Activated naive CD4-positive, alpha-beta T cell treated with Interleukin-2 at 50 U/mL for 16 hours (primary cell): ENCODE measurements around the gene FAM174B.

Experiments
- DNase-seq: peaks from one replicate; pipeline ENCODE4 v3.0.0-alpha.2; 2020

FAM174B gene

GRCh38 chr15:92655178-92655995 is at the start of gene FAM174B:
Gene FAM174B, minus strand, starts transcription at chr15:92655775.
- no peak for DNase-seq

- DNase-seq, result no peak
These were observed 40.5 kb upstream of the FAM174B start for GRCh38 chr15:92696096-92696495.

GRCh38 chr15:92693691-92694331 is 38.2 kb upstream of the FAM174B start:
- DNase-seq, result no peak

DNA sequence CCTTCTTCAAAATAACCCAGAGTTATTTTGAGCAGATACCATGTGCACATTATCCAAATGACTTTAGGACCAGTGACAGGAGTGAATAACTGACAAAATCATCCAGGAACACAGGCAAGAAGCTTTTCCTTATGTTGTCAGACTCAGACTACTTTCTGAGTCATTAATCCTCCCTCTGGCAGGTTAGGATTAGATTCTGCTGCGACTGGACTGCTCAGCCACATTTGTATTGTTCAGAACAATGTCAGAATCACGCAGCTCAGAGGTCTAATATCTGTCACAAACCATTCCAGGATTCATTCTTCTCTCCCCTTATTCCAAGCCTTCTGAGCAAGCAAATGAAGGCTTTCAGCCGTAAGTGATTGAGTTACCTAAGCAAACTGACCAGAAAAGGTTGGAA is 34.8 kb upstream of the FAM174B start:
- no peak for DNase-seq

DNA sequence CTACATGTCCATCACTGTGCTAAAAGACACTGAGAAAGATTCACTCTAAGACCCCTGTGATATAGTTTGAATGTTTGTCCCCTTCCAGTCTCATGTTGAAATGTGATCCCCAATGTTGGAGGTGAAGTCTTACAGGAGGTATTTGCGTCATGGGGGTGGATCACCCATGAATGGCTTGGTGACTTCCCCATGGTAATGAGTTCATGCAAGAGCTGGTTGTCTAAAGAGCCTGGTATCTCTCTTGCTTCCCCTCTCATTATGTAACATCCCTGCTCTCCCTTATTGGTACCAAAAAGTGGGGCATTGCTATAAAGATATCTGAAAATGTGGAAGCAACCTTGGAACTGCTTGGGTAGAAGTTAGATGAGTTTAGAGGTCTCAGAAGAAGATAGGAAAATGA is 32.2 kb upstream of the FAM174B start:
- no peak for DNase-seq

DNA sequence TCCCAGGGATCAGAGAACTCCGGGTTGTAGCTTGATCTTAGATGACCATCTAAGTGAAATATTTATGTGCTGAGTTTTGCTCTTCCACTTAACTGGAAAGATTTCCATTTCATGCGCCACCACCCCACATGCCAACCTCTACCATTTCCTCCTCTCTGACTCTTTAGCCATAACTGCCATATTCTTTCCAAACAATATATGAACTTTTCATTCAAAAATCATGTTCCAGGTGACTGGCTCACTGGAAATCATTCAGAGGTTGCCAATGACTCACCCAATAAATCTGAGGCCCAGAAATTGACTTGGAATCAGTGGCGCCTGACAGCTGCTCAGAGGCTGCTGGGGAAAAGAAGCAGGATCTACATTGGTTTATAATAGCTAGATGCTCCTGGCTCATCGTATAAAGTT is 31.6 kb upstream of the FAM174B start:
- DNase-seq, result no peak

DNA sequence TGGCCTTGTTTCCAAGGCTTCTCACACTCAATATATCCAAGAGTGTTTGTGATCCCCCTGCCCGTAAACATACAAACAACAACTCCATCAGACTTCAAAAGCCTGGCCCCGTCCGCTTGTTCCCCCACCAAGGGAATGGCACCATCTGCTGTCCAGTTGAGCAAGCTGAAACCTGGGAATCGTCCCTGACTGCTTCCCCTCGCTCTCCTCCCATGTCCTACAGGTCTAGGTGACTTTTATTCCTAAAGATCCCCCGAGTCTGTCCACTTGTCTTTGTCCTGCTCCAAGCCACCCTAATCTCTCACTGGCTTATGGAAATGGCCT is 27.9 kb upstream of the FAM174B start:
- no peak for DNase-seq

- no peak for DNase-seq
These were observed 27.4 kb upstream of the FAM174B start for GRCh38 chr15:92682741-92683510.

- DNase-seq, result no peak
These were observed 25.6 kb upstream of the FAM174B start for GRCh38 chr15:92681141-92681631.

DNA sequence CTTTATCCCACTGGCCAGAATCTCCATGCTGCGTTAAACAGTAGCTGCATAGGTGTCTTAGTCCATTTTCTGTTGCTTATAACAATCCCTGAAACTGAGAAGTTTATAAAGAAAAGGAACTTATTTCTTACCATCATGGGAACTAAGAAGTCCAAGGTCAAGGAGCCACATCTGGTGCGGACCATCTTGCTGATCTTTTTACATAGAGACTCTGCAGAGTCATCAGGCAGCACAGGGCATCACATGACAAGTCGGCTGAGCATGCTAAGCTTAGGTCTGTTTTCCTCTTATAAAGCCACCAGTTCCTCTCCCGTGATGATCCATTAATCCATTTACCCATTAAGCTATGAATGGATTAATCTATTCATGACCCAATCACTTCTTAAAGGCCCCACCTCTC is 22.4 kb upstream of the FAM174B start:
- DNase-seq, result no peak

DNA sequence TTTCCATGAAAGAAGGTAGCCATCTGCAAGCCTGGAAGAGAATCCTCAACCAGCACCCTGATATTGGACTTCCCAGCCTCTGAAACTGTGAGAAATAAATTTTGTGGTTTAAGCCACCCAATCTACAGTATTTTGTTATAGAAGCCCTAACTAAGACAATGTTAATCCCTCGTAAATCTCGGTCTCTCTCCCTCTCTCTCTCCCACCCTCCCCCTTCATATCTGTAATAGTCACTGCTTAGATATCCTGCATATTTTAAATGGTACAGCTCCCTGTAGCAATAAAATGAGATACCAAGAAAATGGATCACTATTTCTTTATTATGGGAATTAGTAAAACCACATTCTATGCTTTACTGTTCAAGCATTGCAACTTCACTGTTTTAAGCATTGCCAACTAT is 21.0 kb upstream of the FAM174B start:
- DNase-seq, result no peak

DNA sequence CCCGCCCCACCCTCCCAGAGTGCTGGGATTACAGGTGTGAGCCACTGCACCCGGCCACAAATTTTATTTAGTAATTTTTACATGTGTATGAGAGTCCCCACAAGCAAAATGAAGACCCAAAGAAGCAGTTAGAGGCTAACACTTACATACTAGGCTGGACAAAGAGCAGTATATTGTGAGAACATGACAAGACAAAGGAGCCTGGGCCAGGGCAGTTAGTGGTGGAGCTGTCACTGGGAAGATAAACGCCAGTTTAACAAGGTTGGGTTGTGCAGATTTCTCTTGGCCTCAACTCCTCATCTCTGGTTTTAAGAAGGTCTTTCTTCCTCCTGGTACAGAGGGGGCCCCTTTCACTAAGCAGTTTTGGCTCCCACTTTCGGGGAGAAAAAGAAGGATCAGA is 19.9 kb upstream of the FAM174B start:
- DNase-seq, result no peak

GRCh38 chr15:92674347-92674746 is 18.8 kb upstream of the FAM174B start:
- DNase-seq, result no peak

DNA sequence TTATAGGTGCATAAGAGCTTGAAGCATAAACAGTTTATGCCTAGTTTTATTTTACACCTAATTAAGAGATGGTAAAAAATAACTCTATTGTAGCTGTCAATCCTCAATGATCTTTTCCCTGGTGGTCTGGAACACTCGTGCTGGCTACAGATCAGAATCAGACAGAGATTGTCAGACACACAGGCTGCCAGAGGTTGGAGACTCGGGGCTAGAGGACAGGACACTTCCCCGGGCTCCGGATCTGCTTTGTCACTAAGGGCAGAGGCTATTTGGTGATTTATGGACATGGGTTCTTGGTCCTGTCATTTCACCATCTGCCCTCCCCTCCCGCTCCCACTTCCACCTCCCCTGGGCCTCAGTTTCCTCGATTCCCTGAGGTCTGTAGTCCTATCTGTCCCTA is 16.5 kb upstream of the FAM174B start:
- DNase-seq, result no peak

- no peak for DNase-seq
These were observed 15.8 kb upstream of the FAM174B start for GRCh38 chr15:92671406-92671805.

DNA sequence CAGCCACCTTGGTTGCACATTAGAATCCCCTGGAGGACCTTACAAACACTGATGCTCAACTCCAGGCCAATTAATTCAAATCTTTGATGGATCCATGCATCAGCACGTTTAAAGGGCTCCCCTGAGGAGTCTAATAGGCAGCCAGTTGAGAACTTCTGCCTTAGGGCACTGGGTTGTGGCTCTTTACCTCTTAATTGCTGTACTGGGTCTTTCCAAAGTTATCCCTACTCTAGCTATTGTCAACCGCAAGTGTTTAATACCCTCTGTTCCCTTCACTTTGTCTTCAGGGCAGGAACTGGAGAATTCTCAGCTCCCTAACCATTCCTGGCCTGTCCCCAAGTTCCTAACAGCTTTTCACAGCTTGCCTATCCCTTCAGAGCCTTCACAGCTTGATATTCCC is 15.0 kb upstream of the FAM174B start:
- no peak for DNase-seq

DNA sequence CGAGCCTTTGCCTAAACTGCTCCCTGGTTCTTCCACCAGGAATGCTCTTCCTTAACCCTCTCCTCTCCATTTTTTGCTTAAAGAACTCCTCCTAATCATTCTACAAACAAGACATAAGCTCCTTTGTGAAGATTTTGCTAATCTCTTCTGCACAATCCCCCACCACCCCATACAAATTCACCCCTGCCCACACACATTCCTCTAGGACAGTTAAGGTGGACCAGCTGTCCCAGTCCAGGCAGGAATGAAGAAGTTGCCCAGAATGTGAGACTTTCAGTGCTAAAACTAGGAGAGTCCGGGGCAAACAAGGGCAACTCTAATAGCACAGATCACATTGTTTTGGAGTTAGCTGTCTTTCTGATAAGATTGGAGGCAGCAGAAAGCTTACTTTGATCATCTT is 13.9 kb upstream of the FAM174B start:
- no peak for DNase-seq

DNA sequence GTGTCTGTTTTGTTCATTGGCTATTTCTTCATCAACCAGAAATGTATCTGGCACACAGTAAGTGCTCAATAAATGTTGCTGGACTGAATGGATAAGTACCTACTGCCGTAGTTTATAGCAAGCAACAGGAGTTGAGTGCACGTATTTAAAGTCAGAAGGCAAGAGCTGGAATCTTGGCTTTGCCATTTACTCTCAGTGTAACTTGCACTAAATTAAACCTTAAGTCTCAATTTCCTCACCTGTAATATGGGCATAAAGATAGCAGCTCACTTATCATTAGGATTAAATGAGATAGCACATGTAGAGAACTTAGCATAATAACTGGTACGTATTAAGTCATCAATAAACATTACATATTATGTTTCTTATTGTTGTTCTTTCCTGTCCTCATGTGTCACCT is 13.0 kb upstream of the FAM174B start:
- DNase-seq, result no peak

- DNase-seq, result no peak
These were observed 12.5 kb upstream of the FAM174B start for GRCh38 chr15:92667970-92668485.

DNA sequence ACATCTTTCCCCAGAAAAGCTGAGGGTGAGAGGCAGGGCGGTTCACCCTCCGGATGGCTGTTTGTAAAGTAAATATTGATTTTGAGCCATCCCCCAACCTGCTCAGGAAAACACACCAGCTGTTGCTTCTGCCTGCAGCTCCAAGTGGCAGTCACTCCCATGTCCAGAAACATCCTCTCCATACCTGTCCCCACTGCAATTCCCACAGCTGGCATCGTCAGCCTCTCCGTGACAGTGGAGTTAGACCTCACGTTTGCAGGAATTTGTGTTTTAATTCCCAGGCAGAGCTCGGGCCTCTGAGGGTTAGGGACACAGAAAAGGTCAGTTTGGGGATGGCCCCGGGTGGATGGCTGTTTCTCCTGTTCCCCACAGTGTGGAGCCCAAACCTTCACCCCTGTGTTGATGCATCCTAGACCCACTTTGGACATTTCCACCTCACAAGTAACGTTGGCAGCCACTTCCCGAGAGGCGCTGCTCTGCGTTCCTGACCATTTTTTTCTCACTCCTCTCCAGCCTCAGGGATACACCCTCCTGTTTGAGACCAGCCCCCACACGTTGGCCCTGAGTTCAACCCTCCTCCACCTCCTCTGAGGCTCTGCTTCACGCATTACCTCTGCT is 11.8 kb upstream of the FAM174B start:
- DNase-seq, result no peak

DNA sequence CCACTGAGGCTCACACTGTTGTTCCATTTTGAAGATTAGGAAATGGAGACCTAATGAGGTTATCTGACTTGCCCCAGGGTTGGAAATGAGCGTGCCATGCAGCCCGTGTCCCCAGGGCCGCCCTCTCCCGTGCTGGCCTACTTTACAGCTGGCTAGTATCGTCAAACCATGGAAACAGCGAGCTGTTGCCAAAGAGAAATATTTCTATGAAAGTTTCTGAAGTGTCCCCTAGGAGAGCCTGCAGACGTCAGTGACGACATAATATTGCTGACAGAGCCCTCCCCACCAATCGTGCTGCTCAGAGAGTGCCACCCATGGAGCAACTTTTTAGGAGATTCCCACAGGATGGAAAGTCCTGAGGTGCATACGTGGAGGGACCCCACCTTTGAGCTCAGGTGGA is 11.2 kb upstream of the FAM174B start:
- no peak for DNase-seq

- no peak for DNase-seq
These were observed 9.6 kb upstream of the FAM174B start for GRCh38 chr15:92665100-92665555.
